NB4 (cell line): ENCODE data around the gene LGALS8.
"Not testable (repeated sequence)": the region's sequence is repeated elsewhere in the genome, so short reads cannot be mapped to it uniquely, and the experiment has no call there.

Source experiments
- TF ChIP-seq, protein P1 (sequence below): IDR thresholded peaks from one replicate; pipeline ENCODE4 v1.5.1; 2012; ENCODE audit warnings: low read depth, low read length
- TF ChIP-seq, protein P2 (sequence below): IDR thresholded peaks from 2 replicates; pipeline ENCODE4 v1.6.1; 2011; ENCODE audit warnings: low read depth, low read length

DNA sequence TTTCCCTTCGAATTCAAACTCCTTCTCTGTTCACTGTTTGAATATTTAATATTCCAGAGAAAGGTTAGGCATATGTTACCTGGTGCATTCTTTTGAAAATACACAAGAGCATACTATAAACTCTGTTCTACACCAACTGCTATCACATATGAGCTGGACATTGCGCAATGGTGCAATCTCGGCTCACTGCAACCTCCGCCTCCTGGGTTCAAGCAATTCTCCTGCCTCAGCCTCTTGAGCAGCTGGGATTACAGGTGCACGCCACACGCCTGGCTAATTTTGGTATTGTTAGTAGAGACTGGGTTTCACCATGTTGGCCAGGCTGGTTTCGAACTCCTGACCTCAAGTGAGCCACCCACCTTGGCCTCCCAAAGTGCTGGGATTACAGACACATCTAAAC, 53.3 kb downstream of the LGALS8 start:
- TF ChIP-seq, protein P1, sequence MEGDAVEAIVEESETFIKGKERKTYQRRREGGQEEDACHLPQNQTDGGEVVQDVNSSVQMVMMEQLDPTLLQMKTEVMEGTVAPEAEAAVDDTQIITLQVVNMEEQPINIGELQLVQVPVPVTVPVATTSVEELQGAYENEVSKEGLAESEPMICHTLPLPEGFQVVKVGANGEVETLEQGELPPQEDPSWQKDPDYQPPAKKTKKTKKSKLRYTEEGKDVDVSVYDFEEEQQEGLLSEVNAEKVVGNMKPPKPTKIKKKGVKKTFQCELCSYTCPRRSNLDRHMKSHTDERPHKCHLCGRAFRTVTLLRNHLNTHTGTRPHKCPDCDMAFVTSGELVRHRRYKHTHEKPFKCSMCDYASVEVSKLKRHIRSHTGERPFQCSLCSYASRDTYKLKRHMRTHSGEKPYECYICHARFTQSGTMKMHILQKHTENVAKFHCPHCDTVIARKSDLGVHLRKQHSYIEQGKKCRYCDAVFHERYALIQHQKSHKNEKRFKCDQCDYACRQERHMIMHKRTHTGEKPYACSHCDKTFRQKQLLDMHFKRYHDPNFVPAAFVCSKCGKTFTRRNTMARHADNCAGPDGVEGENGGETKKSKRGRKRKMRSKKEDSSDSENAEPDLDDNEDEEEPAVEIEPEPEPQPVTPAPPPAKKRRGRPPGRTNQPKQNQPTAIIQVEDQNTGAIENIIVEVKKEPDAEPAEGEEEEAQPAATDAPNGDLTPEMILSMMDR = not testable (repeated sequence)
- TF ChIP-seq, protein P2, sequence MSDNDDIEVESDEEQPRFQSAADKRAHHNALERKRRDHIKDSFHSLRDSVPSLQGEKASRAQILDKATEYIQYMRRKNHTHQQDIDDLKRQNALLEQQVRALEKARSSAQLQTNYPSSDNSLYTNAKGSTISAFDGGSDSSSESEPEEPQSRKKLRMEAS = not testable (repeated sequence)
